Ovary (tissue), 3 donors: ENCODE results near the gene CELF2.

Source experiments
- CTCF ChIP-seq, 3 donors: fragments of 450-650 bp in 2 of 3; fragments of 200-600 bp in 1 of 3; IDR thresholded peaks; one replicate each; pipeline versions ENCODE4 v1.5.1 to v1.8.0; 2016 to 2022; ENCODE audit warnings: antibody characterized with exemption in 3 of 3, mild to moderate bottlenecking in 1 of 3
- POLR2A ChIP-seq: fragments of 450-650 bp; IDR thresholded peaks from one replicate; pipeline ENCODE4 v1.6.1; 2017; ENCODE audit warnings: antibody characterized with exemption, mild to moderate bottlenecking, moderate library complexity
- donor health status: DM: no; HTN: no; CAD: no.

- no peak for TF ChIP-seq CTCF (IDR thresholded peaks at IDR 0.05)
- no peak for TF ChIP-seq POLR2A
Observed at GRCh38 chr10:11073410-11073809, 55.7 kb downstream of the CELF2 start.
